ENCODE results near the gene RAMP1.

The RAMP1 gene

GRCh38 chr2:237873897-237874551, 14.6 kb downstream of the RAMP1 start:
- H3K27ac ChIP-seq: no peak overlapping the region
- TF ChIP-seq CTCF (conservative IDR thresholded peaks at IDR 0.05): no peak

GRCh38 chr2:237874585-237875161, 15.2 kb downstream of the RAMP1 start:
- no peak overlapping the region for H3K27ac ChIP-seq
- TF ChIP-seq CTCF (conservative IDR thresholded peaks at IDR 0.05): no peak

GRCh38 chr2:237875256-237876060, 16.0 kb downstream of the RAMP1 start:
- no peak overlapping the region for H3K27ac ChIP-seq
- no peak for TF ChIP-seq CTCF (conservative IDR thresholded peaks at IDR 0.05)

- no peak for TF ChIP-seq CTCF (conservative IDR thresholded peaks at IDR 0.05)
- H3K27ac ChIP-seq: no peak overlapping the region
Observed at GRCh38 chr2:237876061-237876526, 16.7 kb downstream of the RAMP1 start.

GRCh38 chr2:237876532-237876931, 17.1 kb downstream of the RAMP1 start:
- no peak for TF ChIP-seq CTCF (conservative IDR thresholded peaks at IDR 0.05)
- no peak overlapping the region for H3K27ac ChIP-seq

GRCh38 chr2:237876951-237877491, 17.6 kb downstream of the RAMP1 start:
- no peak overlapping the region for H3K27ac ChIP-seq
- no peak for TF ChIP-seq CTCF (conservative IDR thresholded peaks at IDR 0.05)
